Epithelial cell of esophagus (primary cell): ENCODE measurements around the gene ACOT4.

ENCODE experiments used
- DNase-seq: peaks from one replicate; pipeline ENCODE4 v3.0.0; 2010; ENCODE audit warnings: low read depth
- H3K4me3 ChIP-seq: 2 replicates; pipeline ENCODE4 v1.5.1; 2011; ENCODE audit warnings: mild to moderate bottlenecking, low read length, control low read depth
- TF ChIP-seq, protein P1 (sequence below): IDR thresholded peaks from 2 replicates; pipeline ENCODE4 v1.5.1; 2011; ENCODE audit warnings: low read depth, mild to moderate bottlenecking, low read length, control low read depth, inconsistent platforms; ENCODE audit not compliant: insufficient read depth; ENCODE audit errors: missing control alignments

ACOT4 gene

DNA sequence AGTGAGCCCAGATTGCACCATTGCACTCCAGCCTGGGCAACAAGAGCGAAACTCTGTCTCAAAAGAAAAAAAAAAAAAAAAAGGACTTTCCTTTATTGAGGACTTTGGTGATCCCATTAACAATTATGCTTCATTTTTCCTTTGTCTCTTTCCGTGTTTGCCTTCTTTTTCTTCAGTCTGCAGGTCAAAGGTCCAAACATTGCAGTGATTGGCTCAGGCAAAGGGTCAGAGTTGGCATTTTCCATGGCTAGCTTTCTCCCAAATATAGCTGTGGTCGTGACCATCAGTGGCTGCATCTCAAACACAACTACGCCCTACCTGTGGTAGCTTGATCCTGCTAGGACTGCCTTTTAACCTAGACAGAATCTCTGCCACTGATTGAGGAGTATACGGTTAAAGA is 46.2 kb downstream of the ACOT4 start:
- no peak for DNase-seq
- no peak overlapping the region for H3K4me3 ChIP-seq
- TF ChIP-seq, protein P1, sequence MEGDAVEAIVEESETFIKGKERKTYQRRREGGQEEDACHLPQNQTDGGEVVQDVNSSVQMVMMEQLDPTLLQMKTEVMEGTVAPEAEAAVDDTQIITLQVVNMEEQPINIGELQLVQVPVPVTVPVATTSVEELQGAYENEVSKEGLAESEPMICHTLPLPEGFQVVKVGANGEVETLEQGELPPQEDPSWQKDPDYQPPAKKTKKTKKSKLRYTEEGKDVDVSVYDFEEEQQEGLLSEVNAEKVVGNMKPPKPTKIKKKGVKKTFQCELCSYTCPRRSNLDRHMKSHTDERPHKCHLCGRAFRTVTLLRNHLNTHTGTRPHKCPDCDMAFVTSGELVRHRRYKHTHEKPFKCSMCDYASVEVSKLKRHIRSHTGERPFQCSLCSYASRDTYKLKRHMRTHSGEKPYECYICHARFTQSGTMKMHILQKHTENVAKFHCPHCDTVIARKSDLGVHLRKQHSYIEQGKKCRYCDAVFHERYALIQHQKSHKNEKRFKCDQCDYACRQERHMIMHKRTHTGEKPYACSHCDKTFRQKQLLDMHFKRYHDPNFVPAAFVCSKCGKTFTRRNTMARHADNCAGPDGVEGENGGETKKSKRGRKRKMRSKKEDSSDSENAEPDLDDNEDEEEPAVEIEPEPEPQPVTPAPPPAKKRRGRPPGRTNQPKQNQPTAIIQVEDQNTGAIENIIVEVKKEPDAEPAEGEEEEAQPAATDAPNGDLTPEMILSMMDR = no peak

DNA sequence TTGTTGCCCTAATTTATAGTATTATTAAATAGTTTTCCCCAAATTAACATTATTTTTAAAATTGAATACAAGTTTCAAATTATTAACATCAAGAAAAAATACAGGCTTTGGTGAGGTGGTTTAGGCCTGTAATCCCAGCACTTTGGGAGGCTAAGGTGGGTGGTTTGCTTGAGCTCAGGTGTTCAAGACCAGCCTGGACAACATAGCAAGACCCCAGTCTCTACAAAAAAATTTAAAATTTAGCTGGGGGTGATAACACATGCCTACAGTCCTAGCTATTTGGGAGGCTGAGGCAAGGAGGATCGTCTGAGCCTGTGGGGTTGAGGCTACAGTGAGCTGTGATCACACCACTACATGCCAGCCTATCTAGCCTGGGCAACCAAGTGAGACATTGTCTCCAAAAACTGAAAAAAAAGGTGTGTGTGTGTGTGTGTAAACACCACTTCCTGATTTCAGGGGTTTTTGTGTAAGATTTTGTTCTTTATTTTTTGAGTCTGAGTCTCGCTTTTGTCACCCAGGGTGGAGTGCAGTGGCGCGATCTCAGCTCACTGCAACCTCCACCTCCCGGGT is 49.2 kb downstream of the ACOT4 start:
- DNase-seq = no peak
- TF ChIP-seq, protein P1 = no peak
- H3K4me3 ChIP-seq = no peak overlapping the region

DNA sequence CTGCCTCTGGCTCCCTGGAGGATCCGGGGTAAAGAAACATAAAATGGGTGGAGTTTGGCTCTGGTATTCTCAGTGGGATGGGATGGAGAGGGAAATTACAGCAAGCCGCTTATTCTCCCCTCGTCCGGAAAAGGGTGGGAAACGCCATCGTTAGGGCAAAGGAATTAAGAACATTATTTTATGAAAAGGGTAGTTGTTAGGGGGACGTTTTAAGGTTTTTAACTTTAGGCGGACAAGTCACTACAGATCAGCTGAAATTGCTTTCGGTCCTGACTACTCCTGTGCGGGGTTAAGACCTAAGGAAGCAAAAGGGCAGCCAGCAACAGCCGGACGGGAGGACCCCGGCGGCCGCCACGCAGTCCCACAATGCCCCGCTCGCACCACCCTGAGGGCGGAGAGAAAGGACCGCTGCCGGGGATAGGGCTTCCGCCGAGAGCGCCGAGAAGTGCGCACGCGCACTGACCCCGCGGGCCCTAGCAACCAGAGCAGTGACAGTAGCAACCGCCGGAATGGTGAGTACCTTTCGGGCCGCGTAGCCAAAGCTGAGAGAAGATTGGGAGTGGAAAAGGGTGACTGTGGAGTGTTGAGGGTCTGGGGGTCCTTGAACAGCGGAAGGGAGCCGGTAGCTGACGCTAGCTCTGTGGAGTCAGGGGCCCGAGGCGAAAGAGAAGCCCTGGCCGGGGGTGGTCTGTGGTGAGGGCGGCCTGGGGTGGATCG is 53.0 kb downstream of the ACOT4 start, which contains the start of gene DNAL1:
DNAL1 (plus strand) TSS at position 456 of the 717 bp plus-strand sequence; CDS start at position 510, 54 bp downstream.
- peak within 1 kb of the TSS; percentile 92 for H3K4me3 ChIP-seq
- DNase-seq = peak; percentile 84
- TF ChIP-seq, protein P1 = no peak

DNA sequence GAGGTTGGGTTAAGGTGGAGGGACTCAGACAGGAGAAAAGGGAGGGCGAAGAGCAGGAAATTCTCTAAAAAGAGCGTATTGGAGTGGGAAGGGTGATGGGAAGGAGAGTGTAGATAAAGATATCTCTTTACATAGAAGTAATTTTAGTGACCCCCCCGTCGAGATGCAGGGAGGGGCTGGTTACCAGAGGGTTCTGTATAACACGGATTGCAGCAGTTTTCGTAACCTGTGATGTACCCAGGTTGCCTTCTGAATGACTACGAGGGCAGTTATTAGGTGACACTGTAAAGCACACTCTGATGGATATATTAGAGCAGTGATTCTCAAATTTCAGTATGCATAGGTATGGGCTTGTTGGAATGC is 53.6 kb downstream of the ACOT4 start:
- H3K4me3 ChIP-seq = peak overlapping the region; percentile 92
- no peak for DNase-seq
- TF ChIP-seq, protein P1 = no peak
